Cardiac fibroblast (primary cell): ENCODE measurements around the gene LYL1.

Source experiments
- DNase-seq, 2 donors: peaks; one replicate each; pipeline versions ENCODE4 v3.0.0 to v3.0.0-alpha.2; 2010; ENCODE audit warnings: low read depth in 2 of 2
- H3K4me3 ChIP-seq, 2 donors: replicated peaks in 1 of 2; 1 replicate in 1 of 2; 2 replicates in 1 of 2; pipeline ENCODE4 v1.5.1; 2011; ENCODE audit warnings: low read depth in 2 of 2, low read length in 2 of 2, mild to moderate bottlenecking in 2 of 2, moderate library complexity in 1 of 2
- TF ChIP-seq, protein P1 (sequence below): IDR thresholded peaks from one replicate; pipeline ENCODE4 v1.5.1; 2011; ENCODE audit warnings: low read depth, mild to moderate bottlenecking, low read length, inconsistent platforms

LYL1 gene

DNA sequence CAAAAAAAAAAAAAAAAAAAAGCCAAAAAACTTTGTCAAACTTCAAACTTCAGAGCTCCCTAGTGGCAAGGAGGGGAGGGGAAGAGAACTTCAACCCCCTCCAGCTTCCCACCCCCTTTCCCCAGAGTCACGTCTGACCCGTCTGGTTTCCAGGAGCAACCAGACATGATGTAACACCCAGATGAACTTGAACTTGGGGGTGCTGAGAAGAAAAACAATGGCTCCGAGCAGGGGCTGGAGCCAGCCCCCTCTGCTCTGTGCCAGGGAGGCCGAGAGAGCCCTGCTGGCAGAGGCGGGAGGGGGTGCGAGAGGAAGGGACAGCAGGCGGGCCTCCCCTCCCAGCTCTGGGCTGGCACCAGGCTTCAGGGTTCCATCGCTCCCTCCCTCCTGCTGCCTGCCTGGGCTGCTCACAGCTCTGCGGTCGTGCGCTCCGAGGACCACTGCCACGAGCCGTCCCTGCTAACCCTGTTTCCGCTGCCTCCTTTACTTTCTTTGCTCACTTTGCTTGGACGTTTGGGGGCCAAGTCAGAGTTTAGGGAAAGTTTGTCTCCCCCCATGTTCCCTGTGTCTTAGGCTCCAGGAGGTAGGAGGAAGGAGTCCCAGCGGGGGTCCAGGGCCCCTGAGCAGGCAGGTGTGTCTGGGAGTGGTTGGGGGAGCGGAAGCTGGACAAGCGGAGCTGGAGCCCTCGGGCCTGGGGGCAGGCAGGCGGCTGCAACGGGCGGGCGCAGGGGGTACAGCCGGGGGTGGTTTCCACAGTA lies 11.1 kb downstream of the LYL1 start:
- TF ChIP-seq, protein P1, sequence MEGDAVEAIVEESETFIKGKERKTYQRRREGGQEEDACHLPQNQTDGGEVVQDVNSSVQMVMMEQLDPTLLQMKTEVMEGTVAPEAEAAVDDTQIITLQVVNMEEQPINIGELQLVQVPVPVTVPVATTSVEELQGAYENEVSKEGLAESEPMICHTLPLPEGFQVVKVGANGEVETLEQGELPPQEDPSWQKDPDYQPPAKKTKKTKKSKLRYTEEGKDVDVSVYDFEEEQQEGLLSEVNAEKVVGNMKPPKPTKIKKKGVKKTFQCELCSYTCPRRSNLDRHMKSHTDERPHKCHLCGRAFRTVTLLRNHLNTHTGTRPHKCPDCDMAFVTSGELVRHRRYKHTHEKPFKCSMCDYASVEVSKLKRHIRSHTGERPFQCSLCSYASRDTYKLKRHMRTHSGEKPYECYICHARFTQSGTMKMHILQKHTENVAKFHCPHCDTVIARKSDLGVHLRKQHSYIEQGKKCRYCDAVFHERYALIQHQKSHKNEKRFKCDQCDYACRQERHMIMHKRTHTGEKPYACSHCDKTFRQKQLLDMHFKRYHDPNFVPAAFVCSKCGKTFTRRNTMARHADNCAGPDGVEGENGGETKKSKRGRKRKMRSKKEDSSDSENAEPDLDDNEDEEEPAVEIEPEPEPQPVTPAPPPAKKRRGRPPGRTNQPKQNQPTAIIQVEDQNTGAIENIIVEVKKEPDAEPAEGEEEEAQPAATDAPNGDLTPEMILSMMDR: no peak
- DNase-seq: peak; percentile 92 to 96
- peak overlapping the region in 1 of 2 donors; percentile 14 for H3K4me3 ChIP-seq

DNA sequence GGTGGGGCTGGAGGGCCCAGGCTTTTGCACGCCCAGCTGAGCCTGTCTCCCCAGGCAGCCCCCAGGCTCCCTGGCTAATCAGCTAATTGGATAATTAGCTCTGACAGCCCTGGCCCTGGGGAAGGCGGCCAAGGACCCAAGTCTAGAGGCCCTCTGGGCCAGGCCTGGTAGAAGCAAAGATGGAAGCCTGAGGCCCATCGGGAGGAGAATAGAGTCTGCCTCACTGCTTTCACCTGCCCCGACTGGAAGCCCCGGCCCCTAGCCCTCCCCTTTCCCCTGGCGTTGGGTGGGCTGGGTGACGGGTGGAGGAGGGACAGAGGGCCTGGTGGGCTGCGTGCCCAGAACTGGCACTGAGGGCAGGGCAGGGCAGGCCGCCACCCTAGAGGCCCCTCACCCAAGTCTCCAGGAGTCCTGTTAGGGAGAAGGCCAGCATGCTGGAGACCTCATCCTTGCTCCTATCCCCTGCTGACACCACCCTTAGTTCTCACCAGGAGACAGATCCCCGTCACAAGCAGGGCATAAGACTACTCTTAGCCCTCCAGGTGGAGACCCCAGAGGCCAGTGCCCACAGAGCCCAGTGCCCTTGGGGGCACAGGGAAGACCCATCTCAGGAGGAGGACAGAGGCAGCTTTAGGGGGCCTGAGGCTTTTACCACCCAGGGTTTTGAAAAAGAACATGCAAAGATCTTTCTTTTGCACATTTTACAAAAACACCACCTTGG lies 12.0 kb downstream of the LYL1 start:
- TF ChIP-seq, protein P1: no peak
- no peak overlapping the region for H3K4me3 ChIP-seq
- no peak for DNase-seq

DNA sequence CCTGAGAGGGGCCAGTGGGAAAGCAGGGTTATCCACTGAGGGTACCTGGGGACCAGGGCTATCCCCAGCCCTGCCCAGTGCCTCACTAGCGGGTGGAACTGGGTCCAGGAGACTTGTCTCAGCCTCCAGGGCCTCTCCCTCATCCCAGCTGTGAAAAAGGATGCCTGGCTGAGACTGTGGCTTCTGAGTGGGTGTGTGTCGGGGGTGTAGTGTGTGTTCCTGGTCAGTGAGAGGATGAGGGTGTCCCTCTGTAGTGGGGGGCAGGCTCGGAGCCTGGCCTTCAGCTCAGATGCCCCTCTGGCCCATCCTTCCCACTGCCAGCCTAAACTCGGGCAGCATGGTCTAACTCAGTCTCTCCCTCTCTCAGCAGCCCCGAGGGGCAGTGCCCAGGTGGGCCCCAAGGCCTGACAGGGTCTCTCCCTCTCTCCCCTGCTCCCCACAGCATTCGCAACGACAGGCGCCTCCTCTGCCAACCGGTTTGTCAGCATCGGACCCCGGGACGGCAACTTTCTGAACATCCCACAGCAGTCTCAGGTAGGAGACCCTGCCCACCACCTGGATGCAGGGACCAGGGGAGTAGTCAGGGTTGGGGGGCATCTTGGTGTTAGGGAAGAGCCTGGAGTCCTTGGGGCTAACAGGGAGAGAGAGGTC lies 12.7 kb downstream of the LYL1 start:
- TF ChIP-seq, protein P1: no peak
- no peak overlapping the region for H3K4me3 ChIP-seq
- DNase-seq: no peak

DNA sequence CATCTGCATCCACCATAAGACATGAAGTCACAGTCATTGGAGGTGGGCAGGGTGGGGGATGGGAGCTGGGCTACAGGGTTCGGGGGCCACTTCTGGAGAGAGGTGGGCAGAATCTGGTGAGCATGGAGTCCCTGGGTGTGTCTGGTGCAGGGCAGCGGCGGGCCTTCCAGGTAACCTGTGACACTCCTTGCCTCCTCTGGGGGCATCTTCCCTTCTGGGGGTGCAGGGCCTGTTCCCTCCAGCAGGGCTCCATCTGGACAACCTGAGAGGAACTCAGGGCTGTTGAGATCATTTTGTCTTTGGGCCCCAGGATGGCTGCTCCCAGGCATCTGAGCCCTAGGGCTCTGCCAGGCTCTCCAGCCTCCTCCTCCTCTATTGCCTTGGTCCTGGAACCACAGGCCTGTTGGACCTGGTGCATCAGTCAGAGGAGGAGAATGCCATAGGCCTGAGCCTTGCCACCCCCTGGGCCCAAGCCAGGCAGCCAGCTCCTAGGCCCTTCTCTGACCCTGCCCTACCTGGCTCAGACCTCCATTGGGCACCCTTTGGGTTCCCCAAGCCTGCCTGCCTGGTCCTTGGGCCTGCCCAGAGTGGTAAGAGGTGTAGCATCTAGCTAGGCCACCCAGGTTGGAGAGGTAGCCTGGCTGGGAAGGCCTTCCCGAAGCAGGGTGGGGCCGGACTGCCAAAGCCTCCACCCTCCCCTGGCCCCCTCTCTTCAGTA lies 13.4 kb downstream of the LYL1 start:
- no peak for DNase-seq
- TF ChIP-seq, protein P1: peak; percentile 43

DNA sequence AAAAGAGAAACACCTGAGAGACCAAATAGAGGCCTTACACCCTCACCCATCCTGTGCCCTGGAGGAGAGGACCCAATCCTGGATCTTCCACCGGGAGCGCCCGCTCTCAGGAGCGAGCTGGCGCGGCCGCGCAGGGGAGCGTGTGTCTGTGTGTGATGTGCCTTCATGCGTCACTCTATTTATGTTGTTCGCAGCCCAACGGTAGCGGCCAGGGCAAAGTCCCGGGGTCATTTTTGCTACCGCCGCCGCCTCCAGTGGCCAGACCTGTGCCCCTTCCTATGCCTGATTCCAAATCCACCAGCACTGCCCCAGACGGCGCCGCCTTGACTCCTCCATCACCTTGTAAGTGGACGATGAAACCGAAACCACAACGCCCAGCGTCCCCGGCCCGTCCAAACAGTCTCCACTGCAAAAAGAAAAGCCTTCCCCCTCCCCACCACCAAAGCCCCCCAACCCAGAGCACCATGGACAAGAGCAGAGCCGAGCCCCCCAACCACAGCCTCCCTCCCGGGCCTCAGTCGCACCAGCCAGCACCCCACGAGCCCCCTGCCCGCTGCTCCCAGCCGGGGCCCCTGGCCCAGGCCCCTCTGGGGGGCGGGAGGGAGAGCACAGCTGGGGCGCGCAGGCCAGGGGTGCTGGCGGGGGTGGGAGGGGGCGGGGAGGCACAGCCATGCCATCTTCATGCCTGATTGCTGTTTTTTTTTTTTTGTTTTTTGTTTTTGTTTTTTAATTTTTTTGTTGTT lies 14.7 kb downstream of the LYL1 start:
- TF ChIP-seq, protein P1: no peak

More for the DNA sequence above, 13.4 kb downstream of the LYL1 start:
- H3K4me3 ChIP-seq: no peak overlapping the region

DNA sequence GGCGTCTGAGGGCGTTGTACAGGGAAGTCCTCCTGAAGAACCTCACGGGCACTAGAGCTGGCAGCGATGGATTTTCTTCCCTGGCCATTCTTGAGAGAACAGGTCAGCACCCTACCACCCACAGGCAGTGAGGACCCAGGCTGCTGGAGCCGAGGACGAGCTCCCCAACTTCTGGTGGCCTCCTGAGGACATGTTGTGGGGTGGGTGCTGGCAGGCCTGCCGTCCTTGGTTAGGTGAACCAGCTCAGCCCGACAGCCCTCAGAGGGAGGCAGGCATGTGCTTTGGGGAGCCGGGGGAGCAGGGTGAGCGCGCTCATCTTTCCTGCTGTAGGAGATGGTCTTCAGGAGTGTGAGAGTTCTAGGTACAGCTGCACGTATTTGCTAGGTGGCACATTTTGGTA lies 15.4 kb downstream of the LYL1 start:
- DNase-seq: no peak

More for the DNA sequence above, 14.7 kb downstream of the LYL1 start:
- no peak overlapping the region for H3K4me3 ChIP-seq
- DNase-seq: no peak

More for the DNA sequence above, 15.4 kb downstream of the LYL1 start:
- H3K4me3 ChIP-seq: no peak overlapping the region
- TF ChIP-seq, protein P1: no peak
